Psoas muscle (tissue), 8 donors: Measurements from ENCODE around the gene HSPB3. TPM values are rescaled to one million over a fixed set of nuclear protein-coding genes. Genes with fewer than 3 reads are reported as not detected.

Source experiments
- ATAC-seq, 4 donors: fragments of 200-7000 bp; cut with Tn5 transposase; one replicate each; pipeline ENCODE4 v1.9.1; 2020; ENCODE audit warnings: moderate library complexity in 3 of 4, mild to moderate bottlenecking in 2 of 4
- DNase-seq, 2 donors: peaks; one replicate each; pipeline ENCODE4 v3.0.0-alpha.2; 2020
- H3K27ac ChIP-seq: fragments of 200-600 bp; one replicate; pipeline ENCODE4 v1.8.0; 2022
- H3K27me3 ChIP-seq, 3 donors: fragments of 200-600 bp in 1 of 3; one replicate each; pipeline versions ENCODE4 v1.6.1 to v1.8.0; 2013 to 2022; ENCODE audit warnings: low read length in 2 of 3, mild to moderate bottlenecking in 2 of 3, moderate library complexity in 1 of 3; ENCODE audit not compliant: insufficient read depth in 3 of 3
- H3K36me3 ChIP-seq, 2 donors: fragments of 200-600 bp in 1 of 2; one replicate each; pipeline versions ENCODE4 v1.6.1 to v1.8.0; 2013 to 2022; ENCODE audit warnings: low read depth in 1 of 2, mild to moderate bottlenecking in 1 of 2, moderate library complexity in 1 of 2; ENCODE audit not compliant: insufficient read depth in 1 of 2
- H3K4me1 ChIP-seq: fragments of 200-600 bp; one replicate; pipeline ENCODE4 v1.8.0; 2022
- H3K4me3 ChIP-seq: fragments of 200-600 bp; one replicate; pipeline ENCODE4 v1.8.0; 2022; ENCODE audit warnings: mild to moderate bottlenecking
- H3K9me3 ChIP-seq: fragments of 200-600 bp; one replicate; pipeline ENCODE4 v1.8.0; 2022
- WGBS, 3 donors: extraction: QIAGEN DNeasy Blood & Tissue Kit; methylation state at CpG; one replicate each; pipeline versions ENCODE4 v1.1.6 to v1.1.7; 2013; 5-methylcytosine and 5-hydroxymethylcytosine counted together
- intact Hi-C, 2 donors: fragments of 100-400 bp; cut with DNase I; formaldehyde crosslinking; loops; one replicate each; pipeline versions ENCODE4 v1.11.0 to v1.14.2; 2022
- polyA plus RNA-seq, 3 donors: library from polyadenylated mRNA; stranded (reverse); fragments of 200-250 nt; gene quantifications; one replicate each; pipeline ENCODE4 v1.2.3, GENCODE V29; 2013
- total RNA-seq, 4 donors: library from RNA; stranded (reverse); fragmentation: NEBNext Ultra II Directional in 2 of 4; extraction: Animal tissue kit (Norgen Biotek cat#: 25700) in 2 of 4; gene quantifications; one replicate each; pipeline versions ENCODE4 v1.2.1 to v1.2.4, GENCODE V29; 2021 to 2023
- TF ChIP-seq, protein P1 (sequence below): fragments of 200-600 bp; IDR thresholded peaks from one replicate; pipeline ENCODE4 v1.8.0; 2022; ENCODE audit warnings: antibody characterized with exemption
- donor health status: healthy with polysubstance abuse.
- donor health status: DM: no; HTN: no; CAD: no; lungs with moderate emphysema.
- donor health status: Bipolar disorder and iron deficiency.
- donor health status: healthy.
- donor health status: DM: yes; HTN: yes; CAD: no.
- donor health status: DM: no; HTN: no; CAD: no.
- donor health status: DM: no; HTN: no; CAD: no.
- donor health status: DM: yes; HTN: yes; CAD: no.

Gene HSPB3
- total and polyA plus RNA-seq, 7 donors = 37.7 to 162 (median 139) TPM

DNA sequence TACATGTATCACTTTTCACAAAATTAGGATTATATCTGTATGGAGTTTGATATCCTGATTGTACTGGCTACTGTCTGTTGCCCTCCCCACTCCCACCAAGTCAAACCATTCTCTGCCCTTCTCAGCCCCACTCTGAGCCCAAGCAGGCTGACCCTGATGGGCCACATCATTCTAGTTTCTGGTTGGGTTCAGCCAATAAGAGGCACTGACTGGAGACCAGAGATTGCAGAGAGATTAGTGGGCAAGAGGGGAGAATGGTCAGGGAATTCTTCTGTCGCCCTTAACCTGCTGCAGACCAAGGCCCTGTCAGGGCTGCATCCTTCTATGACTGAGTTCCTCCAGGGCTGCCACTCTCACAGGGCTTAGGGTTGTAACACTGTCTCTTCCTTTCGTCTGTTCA is 2.7 kb downstream of the HSPB3 start:
- Histone ChIP-seq H3K27ac (peak overlapping the region; percentile 82), H3K9me3 (no peaks in the 10 kb centered on the region), H3K36me3 (no peaks in the 10 kb centered on the region), H3K4me1 (peaks cover 20% of the 10 kb centered on the region), H3K27me3 (no peaks in the 10 kb centered on the region), H3K4me3 (peak overlapping the region; percentile 73)
- TF ChIP-seq, protein P1, sequence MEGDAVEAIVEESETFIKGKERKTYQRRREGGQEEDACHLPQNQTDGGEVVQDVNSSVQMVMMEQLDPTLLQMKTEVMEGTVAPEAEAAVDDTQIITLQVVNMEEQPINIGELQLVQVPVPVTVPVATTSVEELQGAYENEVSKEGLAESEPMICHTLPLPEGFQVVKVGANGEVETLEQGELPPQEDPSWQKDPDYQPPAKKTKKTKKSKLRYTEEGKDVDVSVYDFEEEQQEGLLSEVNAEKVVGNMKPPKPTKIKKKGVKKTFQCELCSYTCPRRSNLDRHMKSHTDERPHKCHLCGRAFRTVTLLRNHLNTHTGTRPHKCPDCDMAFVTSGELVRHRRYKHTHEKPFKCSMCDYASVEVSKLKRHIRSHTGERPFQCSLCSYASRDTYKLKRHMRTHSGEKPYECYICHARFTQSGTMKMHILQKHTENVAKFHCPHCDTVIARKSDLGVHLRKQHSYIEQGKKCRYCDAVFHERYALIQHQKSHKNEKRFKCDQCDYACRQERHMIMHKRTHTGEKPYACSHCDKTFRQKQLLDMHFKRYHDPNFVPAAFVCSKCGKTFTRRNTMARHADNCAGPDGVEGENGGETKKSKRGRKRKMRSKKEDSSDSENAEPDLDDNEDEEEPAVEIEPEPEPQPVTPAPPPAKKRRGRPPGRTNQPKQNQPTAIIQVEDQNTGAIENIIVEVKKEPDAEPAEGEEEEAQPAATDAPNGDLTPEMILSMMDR = no peak
- peak in 3 of 4 donors; percentile 9 to 27 (median 18) for ATAC-seq
- intact Hi-C loops = loop anchor here in 1 of 2 donors (10.0 kb wide), 1 partner anchor 973 kb away; the partner anchor contains the start of gene FST
- DNase-seq = no peak
- WGBS, 3 donors = 34 to 48% (median 48%) methylated on average over 2 of the region's 2 CpGs

DNA sequence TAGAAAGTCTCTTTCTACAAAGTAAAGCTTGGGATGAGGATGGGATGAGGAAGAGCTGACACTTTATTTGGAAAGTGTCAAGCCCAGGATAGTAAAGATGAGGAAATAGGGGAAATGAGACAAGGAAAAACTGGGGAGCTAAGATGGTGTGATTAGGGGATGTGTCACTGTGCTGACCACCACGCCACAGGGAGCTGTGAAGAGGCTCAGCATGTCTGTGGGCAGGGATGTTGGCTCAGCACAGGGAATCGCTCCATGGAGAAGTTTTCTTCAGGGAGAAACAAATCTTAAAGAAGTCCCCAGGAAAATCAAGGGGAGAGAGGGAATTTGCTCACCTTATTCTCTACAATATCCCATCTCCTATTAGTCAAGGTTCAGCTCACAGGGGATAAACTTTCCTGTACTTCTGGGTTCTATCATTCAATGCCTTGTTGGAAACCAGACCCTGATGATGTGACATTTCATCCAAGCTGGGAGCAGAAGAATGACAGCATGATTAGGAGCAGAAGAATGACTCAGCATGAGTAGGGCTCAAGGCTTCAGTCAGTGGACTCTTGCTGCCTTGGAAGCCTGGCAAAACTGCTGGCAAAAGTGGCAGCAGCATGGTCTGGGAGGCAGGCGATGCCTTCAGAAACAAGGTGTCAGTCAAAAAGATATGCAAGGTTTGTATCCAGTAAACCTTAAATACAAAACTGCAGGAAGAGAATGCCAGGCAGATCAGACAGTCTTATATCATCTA is 4.9 kb downstream of the HSPB3 start:
- H3K27me3 ChIP-seq = no peaks in the 10 kb centered on the region
- 60 to 72% (median 72%) methylated on average over 3 of the region's 3 CpGs for WGBS, 3 donors
- H3K4me1 ChIP-seq = peaks cover 10% of the 10 kb centered on the region
- intact Hi-C loops = no loop called here
- no peak overlapping the region for H3K4me3 ChIP-seq
- peak; percentile 67 to 81 (median 72) for ATAC-seq
- no peaks in the 10 kb centered on the region for H3K36me3 ChIP-seq
- no peaks in the 10 kb centered on the region for H3K9me3 ChIP-seq
- TF ChIP-seq, protein P1 = no peak
- DNase-seq = peak in 1 of 2 donors; percentile 70
- H3K27ac ChIP-seq = peak overlapping the region; percentile 82

DNA sequence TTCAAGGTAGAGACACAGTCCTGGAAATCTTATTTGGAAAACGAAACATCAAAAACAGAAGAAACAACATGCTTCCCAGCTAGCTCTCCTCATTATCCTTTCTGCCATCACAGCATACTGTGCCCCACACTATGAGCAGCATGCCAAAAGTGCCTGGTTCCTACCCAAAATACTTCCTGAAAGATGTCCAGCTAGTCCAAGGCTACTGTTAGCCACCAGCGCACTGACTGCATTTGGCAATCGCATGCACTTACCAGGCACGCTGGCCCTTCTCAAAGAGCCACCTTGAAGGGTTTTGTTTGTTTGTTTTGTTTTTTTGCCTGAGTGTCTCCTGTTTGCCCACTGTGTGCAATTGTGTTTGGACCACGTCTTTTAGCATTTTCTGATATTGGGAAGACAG is 6.8 kb downstream of the HSPB3 start:
- TF ChIP-seq, protein P1 = no peak
- ATAC-seq (no peak), DNase-seq (no peak)
- peaks cover 10% of the 10 kb centered on the region for H3K4me1 ChIP-seq
- 57 to 76% (median 63%) methylated on average over 5 of the region's 5 CpGs for WGBS, 3 donors
- H3K27ac ChIP-seq = no peak overlapping the region
- H3K4me3 ChIP-seq = no peak overlapping the region
- no peaks in the 10 kb centered on the region for H3K36me3 ChIP-seq
- intact Hi-C loops = no loop called here
- no peaks in the 10 kb centered on the region for H3K9me3 ChIP-seq
- H3K27me3 ChIP-seq = no peaks in the 10 kb centered on the region

DNA sequence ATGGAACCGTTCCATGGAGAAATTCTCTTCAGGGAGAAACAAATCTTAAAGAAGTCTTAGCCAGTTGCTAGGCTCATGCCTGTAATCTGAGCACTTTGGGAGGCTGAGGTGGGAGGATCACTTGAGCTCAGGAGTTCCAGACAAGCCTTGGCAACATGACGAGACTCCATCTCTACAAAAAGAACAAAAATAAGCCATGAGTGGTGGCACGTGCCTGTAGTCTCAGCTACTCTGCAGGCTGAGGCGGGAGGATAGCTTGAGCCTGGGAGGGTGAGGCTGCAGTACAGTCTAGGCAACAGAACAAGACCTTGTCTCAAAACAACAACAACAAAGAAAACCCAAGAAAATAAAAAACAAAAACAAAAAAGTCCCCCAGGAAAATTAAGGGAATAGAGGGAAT is 8.2 kb downstream of the HSPB3 start:
- intact Hi-C loops = no loop called here
- Histone ChIP-seq H3K27me3 (no peaks in the 10 kb centered on the region), H3K4me3 (no peak overlapping the region), H3K9me3 (no peaks in the 10 kb centered on the region), H3K27ac (no peak overlapping the region), H3K36me3 (no peaks in the 10 kb centered on the region), H3K4me1 (peaks cover 10% of the 10 kb centered on the region)
- WGBS, 3 donors = 43 to 66% (median 47%) methylated on average over 4 of the region's 4 CpGs
- TF ChIP-seq, protein P1 = no peak
- ATAC-seq (peak in 2 of 4 donors; percentile 17 to 44), DNase-seq (peak in 1 of 2 donors; percentile 44)
